GM23338 (cell line): ENCODE results near the gene KCNK4. TPM values are rescaled to one million over a fixed set of nuclear protein-coding genes. Genes with fewer than 3 reads are reported as not detected.

Source experiments
- ATAC-seq: fragments of 200-7000 bp; cut with Tn5 transposase; 3 replicates; pipeline ENCODE4 v1.9.1; 2020
- DNase-seq: peaks from one replicate; pipeline ENCODE4 v3.0.0-alpha.2; 2015; ENCODE audit warnings: low spot score
- H2AFZ ChIP-seq: fragments of 200-600 bp; sonication (generic); 2 replicates; pipeline ENCODE4 v1.8.0; 2016; ENCODE audit warnings: antibody characterized with exemption, mild to moderate bottlenecking, moderate library complexity
- H3F3A ChIP-seq: fragments of 200-600 bp; sonication (generic); replicated peaks from 2 replicates; pipeline ENCODE4 v1.8.0; 2017; ENCODE audit warnings: antibody characterized with exemption, mixed run types, low read depth
- H3K27ac ChIP-seq: fragments of 200-600 bp; sonication (generic); 2 replicates; pipeline ENCODE4 v1.6.1; 2016; ENCODE audit warnings: low read depth
- H3K27me3 ChIP-seq: fragments of 200-600 bp; sonication (generic); 2 replicates; pipeline ENCODE4 v1.8.0; 2016; ENCODE audit warnings: mild to moderate bottlenecking, mixed run types, moderate library complexity; ENCODE audit not compliant: insufficient read depth
- H3K36me3 ChIP-seq: fragments of 200-600 bp; sonication (generic); 2 replicates; pipeline ENCODE4 v1.8.0; 2016; ENCODE audit warnings: mild to moderate bottlenecking; ENCODE audit not compliant: insufficient read depth
- H3K4me1 ChIP-seq: fragments of 200-600 bp; sonication (generic); 2 replicates; pipeline ENCODE4 v1.8.0; 2016; ENCODE audit warnings: mild to moderate bottlenecking, moderate library complexity; ENCODE audit not compliant: insufficient read depth
- H3K4me2 ChIP-seq: fragments of 200-600 bp; sonication (generic); 2 replicates; pipeline ENCODE4 v1.7.1; 2017; ENCODE audit warnings: mixed run types
- H3K4me3 ChIP-seq: fragments of 200-600 bp; sonication (generic); 2 replicates; pipeline ENCODE4 v1.6.1; 2016; ENCODE audit warnings: mixed run types
- H3K79me2 ChIP-seq: fragments of 200-600 bp; sonication (generic); replicated peaks from 2 replicates; pipeline ENCODE4 v1.8.0; 2017; ENCODE audit warnings: mild to moderate bottlenecking; ENCODE audit not compliant: insufficient read depth
- H3K9me2 ChIP-seq: fragments of 200-600 bp; sonication (generic); 2 replicates; pipeline ENCODE4 v1.8.0; 2017; ENCODE audit not compliant: insufficient read depth
- H4K20me1 ChIP-seq: fragments of 200-600 bp; sonication (generic); replicated peaks from 2 replicates; pipeline ENCODE4 v1.8.0; 2017; ENCODE audit warnings: mild to moderate bottlenecking; ENCODE audit not compliant: insufficient read depth
- H3K27ac Mint-ChIP-seq: 2 replicates; pipeline ENCODE4 v1.8.0; 2020; ENCODE audit warnings: inconsistent platforms, mild to moderate bottlenecking, moderate library complexity, mixed read lengths
- H3K27me3 Mint-ChIP-seq: 3 replicates; pipeline ENCODE4 v1.8.0; 2022; ENCODE audit warnings: low read depth, mild to moderate bottlenecking, moderate library complexity, mixed read lengths, inconsistent platforms; ENCODE audit not compliant: insufficient read depth, poor library complexity
- H3K36me3 Mint-ChIP-seq: 3 replicates; pipeline ENCODE4 v1.8.0; 2021; ENCODE audit warnings: low read depth, mild to moderate bottlenecking, inconsistent platforms, moderate library complexity, mixed read lengths
- H3K4me1 Mint-ChIP-seq: 3 replicates; pipeline ENCODE4 v1.8.0; 2020; ENCODE audit warnings: mild to moderate bottlenecking, inconsistent platforms, mixed read lengths
- H3K4me3 Mint-ChIP-seq: 3 replicates; pipeline ENCODE4 v1.8.0; 2021; ENCODE audit warnings: moderate library complexity, mild to moderate bottlenecking, inconsistent platforms, mixed read lengths
- H3K9me3 Mint-ChIP-seq: 3 replicates; pipeline ENCODE4 v1.8.0; 2020; ENCODE audit warnings: moderate library complexity, mild to moderate bottlenecking, inconsistent platforms, mixed read lengths
- CREB1 ChIP-seq: fragments of 250-450 bp; sonication (Bioruptor Pico); IDR thresholded peaks from 2 replicates; pipeline ENCODE4 v1.5.0; 2020; ENCODE audit warnings: low read depth, mild to moderate bottlenecking, moderate library complexity
- CTCF ChIP-seq, 2 experiments: fragments of 200-600 bp in 1 of 2; sonication (generic) in 1 of 2; conservative IDR thresholded peaks; 2 replicates each; pipeline versions ENCODE4 v1.5.1 to v1.6.1; 2016 to 2017; ENCODE audit warnings: antibody characterized with exemption in 2 of 2, low read depth in 2 of 2, mild to moderate bottlenecking in 2 of 2, moderate library complexity in 1 of 2
- EZH2 ChIP-seq: fragments of 200-600 bp; sonication (generic); IDR thresholded peaks from one replicate; pipeline ENCODE4 v1.8.0; 2017; ENCODE audit warnings: antibody characterized with exemption, mild to moderate bottlenecking, low read depth; ENCODE audit not compliant: unreplicated experiment
- EZH2phosphoT487 ChIP-seq: fragments of 200-600 bp; sonication (generic); IDR thresholded peaks from one replicate; pipeline ENCODE4 v1.8.1; 2018; ENCODE audit warnings: antibody characterized with exemption; ENCODE audit not compliant: unreplicated experiment
- JUNB ChIP-seq: IDR thresholded peaks from one replicate; pipeline ENCODE4 v1.6.1; 2016; ENCODE audit warnings: antibody characterized with exemption; ENCODE audit not compliant: unreplicated experiment
- NANOG ChIP-seq: IDR thresholded peaks from 2 replicates; pipeline ENCODE4 v1.6.1; 2016; ENCODE audit warnings: antibody characterized with exemption, borderline replicate concordance
- POLR2AphosphoS5 ChIP-seq: IDR thresholded peaks from 2 replicates; pipeline ENCODE4 v1.6.1; 2016; ENCODE audit warnings: antibody characterized with exemption, low read depth
- REST ChIP-seq: IDR thresholded peaks from one replicate; pipeline ENCODE4 v1.6.1; 2018; ENCODE audit warnings: antibody characterized with exemption; ENCODE audit not compliant: unreplicated experiment
- ZNF331 ChIP-seq: fragments of 250-450 bp; sonication (Bioruptor Pico); IDR thresholded peaks from 2 replicates; pipeline ENCODE4 v1.5.0; 2020; ENCODE audit warnings: low read depth, mild to moderate bottlenecking, moderate library complexity
- ZNF462 ChIP-seq: fragments of 250-450 bp; sonication (Bioruptor Pico); IDR thresholded peaks from 2 replicates; pipeline ENCODE4 v1.5.0; 2020; ENCODE audit warnings: mild to moderate bottlenecking, moderate library complexity
- polyA plus RNA-seq: library from polyadenylated mRNA; unstranded; fragments of >200 nt; fragmentation: Nextera tagmentation; extraction: Ambion mirVana; gene quantifications from 2 replicates; pipeline ENCODE4 v1.2.1, GENCODE V29; 2016
- total RNA-seq: library from RNA; depleted of rRNA; stranded (reverse); fragments of >200 nt; shearing (Covaris generic); gene quantifications from 2 replicates; pipeline ENCODE4 v1.2.3, GENCODE V29; 2014

The KCNK4 gene
- total and polyA plus RNA-seq, 2 experiments from 2014 or later, result 1.0 TPM; not detected in 1

GRCh38 chr11:64321533-64321932, 30.4 kb downstream of the KCNK4 start:
- Histone ChIP-seq H3F3A (0 out of 2 replicates have a peak, but pooled peaks cover 6% of the 10 kb centered on the region), H3K4me2 (no peak overlapping the region), H3K79me2 (peaks cover 11% of the 10 kb centered on the region), H4K20me1 (no peaks in the 10 kb centered on the region; the same call in 1 of the 2 replicates), H3K4me3 (no peak overlapping the region), H2AFZ (no peak overlapping the region), H3K27me3 (no peaks in the 10 kb centered on the region), H3K27ac (no peak overlapping the region), H3K9me2 (no peaks in the 10 kb centered on the region), H3K4me1 (peaks cover 14% of the 10 kb centered on the region), H3K36me3 (peaks cover 3% of the 10 kb centered on the region; the same call in 1 of the 2 replicates)
- Mint-ChIP-seq H3K27ac (no peak overlapping the region), H3K36me3 (peaks cover 34% of the 10 kb centered on the region), H3K4me1 (peaks cover 22% of the 10 kb centered on the region), H3K9me3 (no peaks in the 10 kb centered on the region; the same call in 2 of the 3 replicates), H3K27me3 (peaks cover 21% of the 10 kb centered on the region), H3K4me3 (no peak overlapping the region; the same call in 2 of the 3 replicates)
- ATAC-seq (no peak), DNase-seq (no peak)
- TF ChIP-seq CREB1 (CRISPR knock-in tag) (no peak), REST (no peak), EZH2phosphoT487 (no peak), JUNB (no peak), ZNF462 (CRISPR knock-in tag) (no peak), ZNF331 (CRISPR knock-in tag) (no peak), NANOG (no peak), CTCF (conservative IDR thresholded peaks at IDR 0.05; ENCODE audit: low read depth in 2 of 2) (no peak), POLR2AphosphoS5 (no peak), EZH2 (no peak)
